ENCODE data around the gene FUZ. TPM values are rescaled to one million over a fixed set of nuclear protein-coding genes. Genes with fewer than 3 reads are reported as not detected.

FUZ gene
- total RNA-seq, 1 experiment from 2014 or later: 1.1 TPM

GRCh38 chr19:49803529-49803856 lies 9.6 kb downstream of the FUZ start:
- POLR2A ChIA-PET: no interaction called here

More at GRCh38 chr19:49803529-49803856, 9.6 kb downstream of the FUZ start:
- RAD21 ChIA-PET (ENCODE audit: low non-redundant PET in 1 of 2, low total read pairs in 2 of 2, uncharacterized antibody in 2 of 2, unreplicated experiment in 2 of 2): no interaction called here
- H3K27ac ChIP-seq (ENCODE audit: low read depth, low read length): no peak overlapping the region
- ATAC-seq (no peak), DNase-seq (ENCODE audit: low read depth, low spot score) (no peak)
- H3K36me3 ChIP-seq (ENCODE audit: control insufficient read depth in 1 of 2, insufficient read depth in 2 of 2, low read length in 2 of 2): peaks cover 5 to 18% of the 10 kb centered on the region in 2 experiments
- TF ChIP-seq ZBTB33 (IDR thresholded peaks at IDR 0.05; ENCODE audit: extremely low read depth, insufficient replicate concordance, low read length): no peak
- TF ChIP-seq CTCF (IDR thresholded peaks at IDR 0.05 in 2 of 3, conservative IDR thresholded peaks at IDR 0.05 in 1 of 3; ENCODE audit: borderline replicate concordance in 1 of 3, insufficient read depth in 1 of 3, low read depth in 2 of 3, low read length in 2 of 3): no peak
- no peak for TF ChIP-seq SIN3A (IDR thresholded peaks at IDR 0.05; ENCODE audit: low read depth)
- no peak for TF ChIP-seq TCF7L2 (IDR thresholded peaks at IDR 0.05; ENCODE audit: borderline replicate concordance, extremely low read depth, insufficient read depth, insufficient read length)
- TF ChIP-seq SRF (IDR thresholded peaks at IDR 0.05; ENCODE audit: low read depth): no peak
- no peak for TF ChIP-seq SP1 (IDR thresholded peaks at IDR 0.05; ENCODE audit: low read depth)
- TF ChIP-seq CEBPB (IDR thresholded peaks at IDR 0.05; ENCODE audit: low read depth): no peak
- TF ChIP-seq ATF3 (IDR thresholded peaks at IDR 0.05): no peak
- TF ChIP-seq EGR1 (IDR thresholded peaks at IDR 0.05; ENCODE audit: low read depth): no peak
- no peak for TF ChIP-seq EZH2phosphoT487 (IDR thresholded peaks at IDR 0.05; ENCODE audit: borderline replicate concordance)
- TF ChIP-seq MAX (IDR thresholded peaks at IDR 0.05): no peak
- TF ChIP-seq POLR2AphosphoS5 (IDR thresholded peaks at IDR 0.05; ENCODE audit: low read depth, low read length): no peak
- TF ChIP-seq EZH2 (IDR thresholded peaks at IDR 0.05): no peak
- TF ChIP-seq RAD21 (IDR thresholded peaks at IDR 0.05; ENCODE audit: low read depth): no peak
- no peak for TF ChIP-seq CBX3 (IDR thresholded peaks at IDR 0.05; ENCODE audit: low read depth)
- no peak for TF ChIP-seq ZNF274 (IDR thresholded peaks at IDR 0.05; ENCODE audit: low read depth, low read length)
- no peak for TF ChIP-seq POLR2A (IDR thresholded peaks at IDR 0.05; ENCODE audit: borderline replicate concordance, extremely low read depth, insufficient read depth, insufficient read length)
- no peaks in the 10 kb centered on the region for H3K9me2 ChIP-seq (ENCODE audit: insufficient read depth)
- H3K4me2 ChIP-seq (ENCODE audit: low read length): no peak overlapping the region
- no peak overlapping the region for H2AFZ ChIP-seq (ENCODE audit: low read depth, low read length, poor library complexity, severe bottlenecking)
- no peaks in the 10 kb centered on the region for H4K20me1 ChIP-seq (ENCODE audit: insufficient read depth)
- no peaks in the 10 kb centered on the region for H3K27me3 ChIP-seq (ENCODE audit: insufficient read depth, low read length)
- peaks cover 4 to 20% of the 10 kb centered on the region in 2 experiments; a peak in 3 of 4 replicates for H3K4me1 ChIP-seq (ENCODE audit: control insufficient read depth in 1 of 2, insufficient read depth in 2 of 2, low read length in 2 of 2)
- H3K9ac ChIP-seq (ENCODE audit: low read length): no peak overlapping the region
- intact Hi-C loops (cut with micrococcal nuclease): no loop called here
- no TSS peak for BruUV-seq (replicated peaks)
- CTCF ChIA-PET: interaction anchor here (2.4 kb wide), 1 partner anchor 37 kb away, joined by 8 read pairs; the partner anchor contains the start of gene AP2A1
- H3K4me3 ChIP-seq (replicated peaks in 1 of 2; ENCODE audit: low read depth in 1 of 2, low read length in 2 of 2): no peak overlapping the region
- no peaks in the 10 kb centered on the region for H3K79me2 ChIP-seq (ENCODE audit: insufficient read depth, low read length)
- no peaks in the 10 kb centered on the region for H3K9me3 ChIP-seq (ENCODE audit: control insufficient read depth in 1 of 2, insufficient read depth in 1 of 2, low read depth in 1 of 2, low read length in 2 of 2)

Measured in HCT116 (cell line).